K562 (cell line): ENCODE results near the gene LPIN1. TPM values are rescaled to one million over a fixed set of nuclear protein-coding genes. Genes with fewer than 3 reads are reported as not detected.
"Not testable (repeated sequence)": the region's sequence is repeated elsewhere in the genome, so short reads cannot be mapped to it uniquely, and the experiment has no call there.

Experiments
- ATAC-seq: fragments of 200-7000 bp; cut with Tn5 transposase; 3 replicates; pipeline ENCODE4 v1.9.1; 2020; ENCODE audit warnings: moderate library complexity
- BruUV-seq: library from RNA; stranded (reverse); fragments of 400-500 nt; replicated peaks from 2 replicates; lab custom pipeline; 2021; lab: Mats Ljungman, UMichigan
- CTCF ChIA-PET: fragments of 300-600 bp; formaldehyde crosslinking; extraction: SDS; loops from one replicate; lab custom pipeline; 2021; ENCODE audit warnings: low intra/inter-chr PET ratio; lab: Yijun Ruan, JAX
- POLR2A ChIA-PET: fragments of 300-600, 350-650 bp; sonication (Branson Sonifier 250); formaldehyde crosslinking; extraction: SDS; loops from one replicate; lab custom pipeline; 2021; ENCODE audit warnings: antibody characterized with exemption, inconsistent platforms; lab: Yijun Ruan, JAX
- DNase-seq, 4 experiments: peaks; one replicate each; pipeline versions ENCODE4 v3.0.0 to v3.0.0-alpha.2; 2011 to 2018; ENCODE audit warnings: low spot score in 3 of 4, mixed read lengths in 3 of 4; ENCODE audit errors: extremely low read depth in 1 of 4
- FAIRE-seq: peaks from 2 replicates; lab custom pipeline; 2011; peaks lifted over from hg19 to GRCh38; lab: Jason Lieb, UNC
- H2AFZ ChIP-seq: 2 replicates; pipeline ENCODE4 v1.6.0; 2011; ENCODE audit warnings: low read depth, low read length, control low read depth, inconsistent platforms
- H3K27ac ChIP-seq: fragments of 200-600 bp; 3 replicates; pipeline ENCODE4 v1.8.0; 2011; ENCODE audit warnings: low read depth, mild to moderate bottlenecking, control low read depth, inconsistent platforms, low read length, moderate library complexity, mixed read lengths; ENCODE audit errors: extremely low read depth
- H3K27me3 ChIP-seq, 2 experiments: fragments of 300-600 bp in 1 of 2; 2 replicates in 1 of 2; 3 replicates in 1 of 2; pipeline versions ENCODE4 v1.6.0 to v1.8.0; 2011; ENCODE audit warnings: inconsistent platforms in 2 of 2, low read length in 2 of 2, mild to moderate bottlenecking in 1 of 2, mixed read lengths in 1 of 2, moderate library complexity in 1 of 2; ENCODE audit not compliant: control insufficient read depth in 2 of 2, insufficient read depth in 2 of 2
- H3K36me3 ChIP-seq: fragments of 300-600 bp; 3 replicates; pipeline ENCODE4 v1.8.0; 2011; ENCODE audit warnings: mild to moderate bottlenecking, low read length, inconsistent platforms; ENCODE audit not compliant: control insufficient read depth, insufficient read depth
- H3K4me1 ChIP-seq, 2 experiments: fragments of 200-600 bp in 1 of 2; replicated peaks in 1 of 2; 2 replicates in 1 of 2; 3 replicates in 1 of 2; pipeline versions ENCODE4 v1.5.1 to v1.8.0; 2011; ENCODE audit warnings: inconsistent platforms in 2 of 2, low read length in 2 of 2, mild to moderate bottlenecking in 1 of 2, mixed read lengths in 1 of 2, moderate library complexity in 1 of 2; ENCODE audit not compliant: control insufficient read depth in 2 of 2, insufficient read depth in 2 of 2
- H3K4me2 ChIP-seq: 2 replicates; pipeline ENCODE4 v1.6.1; 2011; ENCODE audit warnings: low read length, control low read depth, inconsistent platforms, mixed read lengths; ENCODE audit not compliant: insufficient read depth
- H3K4me3 ChIP-seq: fragments of 200-600 bp; sonication (generic), shearing (Covaris generic); 2 replicates; pipeline ENCODE4 v1.5.1; 2016; ENCODE audit warnings: control low read depth, inconsistent platforms
- H3K79me2 ChIP-seq: fragments of 200-600 bp; 3 replicates; pipeline ENCODE4 v1.8.0; 2011; ENCODE audit warnings: low read length, inconsistent platforms; ENCODE audit not compliant: control insufficient read depth, insufficient read depth
- H3K9ac ChIP-seq, 2 experiments: 2 replicates each; pipeline versions ENCODE4 v1.6.0 to v1.6.1; 2011; ENCODE audit warnings: low read depth in 2 of 2, low read length in 2 of 2, control low read depth in 1 of 2, inconsistent platforms in 1 of 2, mild to moderate bottlenecking in 1 of 2, mixed read lengths in 1 of 2; ENCODE audit not compliant: insufficient read depth in 1 of 2
- H3K9me1 ChIP-seq: one replicate; pipeline ENCODE4 v1.6.0; 2011; ENCODE audit warnings: inconsistent platforms, mild to moderate bottlenecking, low read length, moderate library complexity; ENCODE audit not compliant: control insufficient read depth, insufficient read depth
- H3K9me3 ChIP-seq: replicated peaks from 2 replicates; pipeline ENCODE4 v1.5.1; 2011; ENCODE audit warnings: low read depth, low read length, inconsistent platforms; ENCODE audit not compliant: control insufficient read depth, insufficient read depth
- H4K20me1 ChIP-seq: replicated peaks from 2 replicates; pipeline ENCODE4 v1.6.1; 2011; ENCODE audit warnings: low read length, inconsistent platforms, mixed read lengths; ENCODE audit not compliant: control insufficient read depth, insufficient read depth
- BRD9 ChIP-seq: fragments of 450-650 bp; IDR thresholded peaks from 2 replicates; pipeline ENCODE4 v1.6.1; 2018; ENCODE audit warnings: low read depth; ENCODE audit not compliant: partially characterized antibody
- EGR1 ChIP-seq: fragments of 450-650 bp; conservative IDR thresholded peaks from 2 replicates; pipeline ENCODE4 v1.6.1; 2017; ENCODE audit warnings: mild to moderate bottlenecking
- GTF3C2 ChIP-seq: IDR thresholded peaks from 3 replicates; pipeline ENCODE4 v1.6.1; 2011; ENCODE audit warnings: borderline replicate concordance, mild to moderate bottlenecking, moderate library complexity; ENCODE audit not compliant: insufficient read length; ENCODE audit errors: extremely low read depth
- PML ChIP-seq: IDR thresholded peaks from 2 replicates; pipeline ENCODE4 v1.6.1; 2012; ENCODE audit warnings: low read length, inconsistent platforms
- SAFB2 ChIP-seq: fragments of 200-400 bp; formaldehyde crosslinking; IDR thresholded peaks from 2 replicates; pipeline ENCODE4 v1.6.1; 2018; ENCODE audit warnings: borderline replicate concordance, low read length, low read depth, moderate library complexity; ENCODE audit not compliant: severe bottlenecking
- STAT6 ChIP-seq: sonication (generic); formaldehyde crosslinking; IDR thresholded peaks from 2 replicates; pipeline ENCODE4 v1.8.1; 2023; ENCODE audit warnings: mild to moderate bottlenecking, missing genetic modification reagents
- TCF7 ChIP-seq: sonication (generic); IDR thresholded peaks from 2 replicates; pipeline ENCODE4 v1.6.1; 2016; ENCODE audit warnings: antibody characterized with exemption, borderline replicate concordance
- ZNF146 ChIP-seq: IDR thresholded peaks from one replicate; pipeline ENCODE4 v1.6.1; 2018; ENCODE audit warnings: missing compliant biosample characterization; ENCODE audit not compliant: unreplicated experiment
- WGBS: fragments of 100-300 bp; shearing (Covaris generic); methylation state at CpG from one replicate; pipeline ENCODE4 v1.1.6; 2016; ENCODE audit warnings: low coverage, mixed read lengths; ENCODE audit not compliant: insufficient coverage; ENCODE audit errors: missing lambda C conversion rate; 5-methylcytosine and 5-hydroxymethylcytosine counted together
- in situ Hi-C: fragments of 300-500 bp; cut with MboI; formaldehyde crosslinking; loops from 4 replicates; pipeline ENCODE4 v1.15.0; 2018; ENCODE audit warnings: inconsistent platforms, mixed read lengths
- intact Hi-C: fragments of 100-400 bp; cut with micrococcal nuclease; formaldehyde crosslinking; loops from 2 replicates; pipeline ENCODE4 v1.14.2; 2022
- polyA plus RNA-seq, 8 experiments: library from polyadenylated mRNA; depleted of rRNA in 4 of 8; stranded (reverse) in 5 of 8; unstranded in 3 of 8; fragments of >200 nt; fragmentation: Nextera tagmentation in 2 of 8; fragmentation: Illumina TruSeq in 1 of 8; extraction: Ambion mirVana in 2 of 8; extraction: Trizol in 1 of 8; gene quantifications; 2 replicates each; pipeline versions ENCODE4 v1.2.1 to v1.2.3, GENCODE V29; 2011 to 2014; ENCODE audit warnings: inconsistent platforms in 1 of 8, missing spikeins in 1 of 8
- total RNA-seq, 7 experiments: library from RNA; depleted of rRNA in 6 of 7; stranded (reverse); fragments of >200 nt in 6 of 7; fragmentation: Illumina TruSeq in 2 of 7; extraction: Trizol in 2 of 7; gene quantifications; 2 replicates each; pipeline versions ENCODE4 v1.2.1 to v1.2.3, GENCODE V29; 2011 to 2021; ENCODE audit warnings: low replicate concordance in 1 of 7
- TF ChIP-seq, protein P1 (sequence below), 2 experiments: fragments of 450-650 bp in 1 of 2; sonication (generic) in 1 of 2; formaldehyde crosslinking; conservative IDR thresholded peaks; 2 replicates each; pipeline versions ENCODE4 v1.4.0 to v1.8.1; 2020 to 2022; ENCODE audit warnings: mild to moderate bottlenecking in 1 of 2, missing genetic modification reagents in 1 of 2

Gene LPIN1
- total and polyA plus RNA-seq, 9 of the 15 experiments (the other 6 are each of a cell fraction or from before 2014, with no cell fraction given): 9.2 to 84.0 (median 27.8) TPM

- H3K4me2 ChIP-seq, H3K27me3 ChIP-seq, H3K4me3 ChIP-seq, H4K20me1 ChIP-seq, CTCF ChIA-PET, H3K9ac ChIP-seq, FAIRE-seq, H3K27ac ChIP-seq, DNase-seq, BruUV-seq, H3K79me2 ChIP-seq, H3K9me1 ChIP-seq, in situ Hi-C loops, H3K9me3 ChIP-seq, H2AFZ ChIP-seq, ATAC-seq, POLR2A ChIA-PET, intact Hi-C loops, H3K4me1 ChIP-seq: not testable (repeated sequence)
- H3K36me3 ChIP-seq: peaks cover 75% of the 10 kb centered on the region; the same call in 2 of the 3 replicates
- 50% methylated on average over 3 of the region's 3 CpGs for WGBS
- TF ChIP-seq ZNF146 (CRISPR knock-in tag): peak; percentile 63
Measured at GRCh38 chr2:11816935-11817334, 70.5 kb downstream of the LPIN1 start.

GRCh38 chr2:11819235-11819729, 72.8 kb downstream of the LPIN1 start:
- BruUV-seq: no TSS peak
- Histone ChIP-seq H3K9me3 (no peaks in the 10 kb centered on the region), H3K4me3 (no peak overlapping the region), H3K4me1 (peaks cover 0 to 3% of the 10 kb centered on the region in 2 experiments; a peak in 1 of 5 replicates), H3K9ac (no peak overlapping the region), H4K20me1 (no peaks in the 10 kb centered on the region), H3K79me2 (no peaks in the 10 kb centered on the region), H3K27me3 (no peaks in the 10 kb centered on the region), H3K4me2 (no peak overlapping the region), H3K9me1 (no peaks in the 10 kb centered on the region), H2AFZ (no peak overlapping the region), H3K27ac (no peak overlapping the region), H3K36me3 (peaks cover 78% of the 10 kb centered on the region)
- intact Hi-C loops: no loop called here
- CTCF ChIA-PET: no interaction called here
- WGBS: 91% methylated on average over 5 of the region's 5 CpGs
- in situ Hi-C loops: no loop called here
- ATAC-seq (no peak), FAIRE-seq (peak; percentile 6), DNase-seq (no peak)
- POLR2A ChIA-PET: no interaction called here
- no peak for TF ChIP-seq STAT6 (CRISPR knock-in tag)
- no peak for TF ChIP-seq PML
- TF ChIP-seq, protein P1, sequence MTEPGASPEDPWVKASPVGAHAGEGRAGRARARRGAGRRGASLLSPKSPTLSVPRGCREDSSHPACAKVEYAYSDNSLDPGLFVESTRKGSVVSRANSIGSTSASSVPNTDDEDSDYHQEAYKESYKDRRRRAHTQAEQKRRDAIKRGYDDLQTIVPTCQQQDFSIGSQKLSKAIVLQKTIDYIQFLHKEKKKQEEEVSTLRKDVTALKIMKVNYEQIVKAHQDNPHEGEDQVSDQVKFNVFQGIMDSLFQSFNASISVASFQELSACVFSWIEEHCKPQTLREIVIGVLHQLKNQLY (CRISPR knock-in tag; conservative IDR thresholded peaks at IDR 0.05): no peak
- TF ChIP-seq SAFB2: no peak
- no peak for TF ChIP-seq TCF7
- no peak for TF ChIP-seq GTF3C2
- no peak for TF ChIP-seq EGR1
- no peak for TF ChIP-seq BRD9
